SW480 (cell line): ENCODE measurements around the gene ASCC3.

Experiments used
- DNase-seq: peaks from one replicate; pipeline ENCODE4 v3.0.0-alpha.2; 2016; ENCODE audit warnings: low spot score

ASCC3 gene

GRCh38 chr6:100464162-100464851 is 416.8 kb downstream of the ASCC3 start:
- no peak for DNase-seq

- DNase-seq, result no peak
Measured at GRCh38 chr6:100463630-100464161, 417.4 kb downstream of the ASCC3 start.

- no peak for DNase-seq
Measured at GRCh38 chr6:100462706-100463629, 418.2 kb downstream of the ASCC3 start.

- no peak for DNase-seq
Measured at GRCh38 chr6:100461917-100462705, 419.0 kb downstream of the ASCC3 start.

GRCh38 chr6:100461278-100461916 is 419.7 kb downstream of the ASCC3 start:
- DNase-seq, result no peak

- DNase-seq, result no peak
Measured at GRCh38 chr6:100460650-100461204, 420.4 kb downstream of the ASCC3 start.

- DNase-seq, result no peak
Measured at GRCh38 chr6:100459592-100460184, 421.4 kb downstream of the ASCC3 start.

- no peak for DNase-seq
Measured at GRCh38 chr6:100458841-100459591, 422.1 kb downstream of the ASCC3 start.
